Measurements from ENCODE around the gene RPP14.

DNA sequence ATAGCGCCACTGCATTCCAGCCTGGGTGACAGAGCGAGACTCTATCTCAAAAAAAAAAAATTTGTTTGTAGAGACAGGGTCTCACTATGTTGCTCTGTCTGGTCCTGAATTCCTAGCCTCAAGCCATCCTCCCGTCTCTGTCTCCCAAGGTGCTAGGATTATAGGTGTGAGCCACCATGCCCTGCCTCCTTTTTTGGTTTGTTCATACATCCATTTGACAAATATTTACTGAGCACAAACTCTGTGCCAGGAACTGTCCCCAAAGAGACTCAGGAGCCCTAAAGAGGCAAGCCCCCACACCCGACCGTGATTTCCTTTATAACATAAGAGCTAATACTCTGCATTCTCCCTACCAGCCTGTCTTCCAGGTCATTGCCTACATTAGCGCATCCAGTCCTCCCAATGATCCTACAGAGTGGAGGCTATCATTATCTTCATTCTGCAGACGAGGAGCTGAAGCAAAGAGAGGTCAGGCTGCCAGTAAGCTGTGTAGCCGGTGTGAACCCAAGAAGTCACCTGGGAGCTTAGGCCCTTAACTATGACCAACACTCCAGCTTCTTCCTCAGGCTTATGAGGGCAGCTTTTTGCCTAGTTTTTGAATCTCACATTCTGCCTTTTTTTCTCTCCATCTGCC is 20.3 kb downstream of the RPP14 start:
- TF ChIP-seq, protein P1, sequence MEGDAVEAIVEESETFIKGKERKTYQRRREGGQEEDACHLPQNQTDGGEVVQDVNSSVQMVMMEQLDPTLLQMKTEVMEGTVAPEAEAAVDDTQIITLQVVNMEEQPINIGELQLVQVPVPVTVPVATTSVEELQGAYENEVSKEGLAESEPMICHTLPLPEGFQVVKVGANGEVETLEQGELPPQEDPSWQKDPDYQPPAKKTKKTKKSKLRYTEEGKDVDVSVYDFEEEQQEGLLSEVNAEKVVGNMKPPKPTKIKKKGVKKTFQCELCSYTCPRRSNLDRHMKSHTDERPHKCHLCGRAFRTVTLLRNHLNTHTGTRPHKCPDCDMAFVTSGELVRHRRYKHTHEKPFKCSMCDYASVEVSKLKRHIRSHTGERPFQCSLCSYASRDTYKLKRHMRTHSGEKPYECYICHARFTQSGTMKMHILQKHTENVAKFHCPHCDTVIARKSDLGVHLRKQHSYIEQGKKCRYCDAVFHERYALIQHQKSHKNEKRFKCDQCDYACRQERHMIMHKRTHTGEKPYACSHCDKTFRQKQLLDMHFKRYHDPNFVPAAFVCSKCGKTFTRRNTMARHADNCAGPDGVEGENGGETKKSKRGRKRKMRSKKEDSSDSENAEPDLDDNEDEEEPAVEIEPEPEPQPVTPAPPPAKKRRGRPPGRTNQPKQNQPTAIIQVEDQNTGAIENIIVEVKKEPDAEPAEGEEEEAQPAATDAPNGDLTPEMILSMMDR (IDR thresholded peaks at IDR 0.05; ENCODE audit: insufficient read depth, low read length), result no peak
- no peak for TF ChIP-seq POLR2AphosphoS5 (IDR thresholded peaks at IDR 0.05; ENCODE audit: low read depth)

Measured in HL-60 (cell line).